Esophagus muscularis mucosa (tissue), 4 donors: Measurements from ENCODE around the gene ORC6. TPM values are rescaled to one million over a fixed set of nuclear protein-coding genes. Genes with fewer than 3 reads are reported as not detected.

Source experiments
- DNase-seq: peaks from one replicate; pipeline ENCODE4 v3.0.0-alpha.2; 2017; ENCODE audit errors: extremely low spot score
- H3K27ac ChIP-seq, 4 donors: fragments of 200-600 bp; sonication (generic); replicated peaks in 1 of 4; 1 replicate in 3 of 4; 2 replicates in 1 of 4; pipeline ENCODE4 v1.5.1; 2016 to 2019; ENCODE audit warnings: mild to moderate bottlenecking in 1 of 4
- H3K27me3 ChIP-seq, 4 donors: fragments of 200-600 bp; sonication (generic); one replicate each; pipeline versions ENCODE4 v1.5.1 to v1.6.0; 2016 to 2019
- H3K36me3 ChIP-seq, 4 donors: fragments of 200-600 bp; sonication (generic); one replicate each; pipeline ENCODE4 v1.5.1; 2016 to 2019
- H3K4me1 ChIP-seq, 4 donors: fragments of 200-600 bp; sonication (generic); one replicate each; pipeline ENCODE4 v1.5.1; 2016 to 2019
- H3K4me3 ChIP-seq, 4 donors: fragments of 200-600 bp; sonication (generic); 1 replicate in 2 of 4; 2 replicates in 2 of 4; pipeline ENCODE4 v1.5.1; 2016 to 2019; ENCODE audit warnings: mild to moderate bottlenecking in 4 of 4, moderate library complexity in 1 of 4
- H3K9me3 ChIP-seq, 4 donors: fragments of 200-600 bp; sonication (generic); 1 replicate in 3 of 4; 2 replicates in 1 of 4; pipeline ENCODE4 v1.5.1; 2016 to 2019
- CTCF ChIP-seq, 3 experiments: fragments of 200-600 bp in 2 of 3; fragments of 450-650 bp in 1 of 3; sonication (generic) in 2 of 3; IDR thresholded peaks; one replicate each; pipeline ENCODE4 v1.5.1; 2017 to 2019; ENCODE audit warnings: antibody characterized with exemption in 3 of 3, mild to moderate bottlenecking in 2 of 3, moderate library complexity in 1 of 3
- EP300 ChIP-seq: sonication (generic); formaldehyde crosslinking; IDR thresholded peaks from one replicate; pipeline ENCODE4 v1.6.1; 2017; ENCODE audit warnings: antibody characterized with exemption
- POLR2A ChIP-seq: fragments of 450-650 bp; IDR thresholded peaks from one replicate; pipeline ENCODE4 v1.6.1; 2017; ENCODE audit warnings: antibody characterized with exemption, moderate library complexity, mild to moderate bottlenecking, low read depth
- POLR2AphosphoS5 ChIP-seq, 2 donors: sonication (generic); formaldehyde crosslinking; IDR thresholded peaks; one replicate each; pipeline ENCODE4 v1.6.1; 2017; ENCODE audit warnings: antibody characterized with exemption in 2 of 2
- WGBS: methylation state at CpG from one replicate; pipeline ENCODE4 v1.1.5; 2018; 5-methylcytosine and 5-hydroxymethylcytosine counted together
- intact Hi-C: fragments of 100-400 bp; cut with DNase I; formaldehyde crosslinking; loops from one replicate; pipeline ENCODE4 v1.15.1; 2023
- total RNA-seq, 4 donors: library from RNA; depleted of rRNA; stranded (reverse); fragments of >200 nt; gene quantifications; one replicate each; pipeline versions ENCODE4 v1.1.0 to v1.2.1, GENCODE V29; 2016

The ORC6 gene
- total RNA-seq, 4 donors from 2014 or later: 0.32 to 0.99 (median 0.67) TPM

- H3K9me3 ChIP-seq: no peaks in the 10 kb centered on the region
- no peaks in the 10 kb centered on the region for H3K27me3 ChIP-seq
- H3K4me3 ChIP-seq: no peak overlapping the region
- no peaks in the 10 kb centered on the region for H3K36me3 ChIP-seq
- intact Hi-C loops: no loop called here
- DNase-seq: no peak
- peaks cover 28 to 34% (median 30%) of the 10 kb centered on the region in 4 donors for H3K4me1 ChIP-seq
- H3K27ac ChIP-seq: no peak overlapping the region
- 70% methylated on average over 4 of the region's 4 CpGs for WGBS
- TF ChIP-seq EP300 (no peak), POLR2AphosphoS5 (IDR thresholded peaks at IDR 0.05) (no peak)
These were observed 2.3 kb downstream of the ORC6 start for GRCh38 chr16:46691726-46692125.

GRCh38 chr16:46693598-46693997 is 4.1 kb downstream of the ORC6 start:
- Histone ChIP-seq H3K27me3 (no peaks in the 10 kb centered on the region), H3K4me1 (peaks cover 12 to 19% (median 15%) of the 10 kb centered on the region in 4 donors), H3K4me3 (no peak overlapping the region), H3K9me3 (no peaks in the 10 kb centered on the region), H3K27ac (no peak overlapping the region), H3K36me3 (no peaks in the 10 kb centered on the region)
- DNase-seq: no peak
- TF ChIP-seq CTCF (IDR thresholded peaks at IDR 0.05): no peak
- no peak for TF ChIP-seq EP300
- TF ChIP-seq POLR2A: no peak
- TF ChIP-seq POLR2AphosphoS5 (IDR thresholded peaks at IDR 0.05): no peak
- intact Hi-C loops: no loop called here
- WGBS: 100% methylated on average over 2 of the region's 2 CpGs

- intact Hi-C loops: no loop called here
These were observed 6.5 kb downstream of the ORC6 start for GRCh38 chr16:46695937-46696336.

GRCh38 chr16:46696957-46697356 is 7.5 kb downstream of the ORC6 start:
- TF ChIP-seq POLR2AphosphoS5 (IDR thresholded peaks at IDR 0.05) (no peak), EP300 (no peak), CTCF (IDR thresholded peaks at IDR 0.05) (no peak), POLR2A (no peak)
- H3K27me3 ChIP-seq: no peaks in the 10 kb centered on the region
- 80% methylated on average over 3 of the region's 3 CpGs for WGBS
- no peak overlapping the region for H3K27ac ChIP-seq
- intact Hi-C loops: no loop called here
- H3K9me3 ChIP-seq: no peaks in the 10 kb centered on the region
- H3K4me3 ChIP-seq: no peak overlapping the region
- H3K4me1 ChIP-seq: peaks cover 0 to 7% (median 0%) of the 10 kb centered on the region in 4 donors
- no peak for DNase-seq
- peaks cover 0 to 15% (median 0%) of the 10 kb centered on the region in 4 donors for H3K36me3 ChIP-seq

More at GRCh38 chr16:46695937-46696336, 6.5 kb downstream of the ORC6 start:
- no peak for TF ChIP-seq CTCF (IDR thresholded peaks at IDR 0.05)
- no peak for TF ChIP-seq POLR2AphosphoS5 (IDR thresholded peaks at IDR 0.05)
- TF ChIP-seq EP300: no peak
- no peak for TF ChIP-seq POLR2A
- Histone ChIP-seq H3K36me3 (peaks cover 0 to 5% (median 0%) of the 10 kb centered on the region in 4 donors), H3K27ac (no peak overlapping the region), H3K9me3 (no peaks in the 10 kb centered on the region), H3K27me3 (no peaks in the 10 kb centered on the region), H3K4me1 (peaks cover 0 to 8% (median 2%) of the 10 kb centered on the region in 4 donors), H3K4me3 (no peak overlapping the region)
- WGBS: 96% methylated on average over 5 of the region's 5 CpGs
- no peak for DNase-seq

- no peak overlapping the region for H3K4me3 ChIP-seq
- no peaks in the 10 kb centered on the region for H3K9me3 ChIP-seq
- no peak for DNase-seq
- H3K27ac ChIP-seq: no peak overlapping the region
- H3K27me3 ChIP-seq: no peaks in the 10 kb centered on the region
- peaks cover 0 to 36% (median 0%) of the 10 kb centered on the region in 4 donors for H3K36me3 ChIP-seq
- intact Hi-C loops: no loop called here
- H3K4me1 ChIP-seq: peaks cover 0 to 7% (median 0%) of the 10 kb centered on the region in 4 donors
- TF ChIP-seq POLR2AphosphoS5 (IDR thresholded peaks at IDR 0.05) (no peak), POLR2A (no peak), CTCF (IDR thresholded peaks at IDR 0.05) (no peak), EP300 (no peak)
- WGBS: 98% methylated on average over 3 of the region's 3 CpGs
These were observed 10.6 kb downstream of the ORC6 start for GRCh38 chr16:46700048-46700447.
